ENCODE measurements around the gene TMEM108.

Gene TMEM108

DNA sequence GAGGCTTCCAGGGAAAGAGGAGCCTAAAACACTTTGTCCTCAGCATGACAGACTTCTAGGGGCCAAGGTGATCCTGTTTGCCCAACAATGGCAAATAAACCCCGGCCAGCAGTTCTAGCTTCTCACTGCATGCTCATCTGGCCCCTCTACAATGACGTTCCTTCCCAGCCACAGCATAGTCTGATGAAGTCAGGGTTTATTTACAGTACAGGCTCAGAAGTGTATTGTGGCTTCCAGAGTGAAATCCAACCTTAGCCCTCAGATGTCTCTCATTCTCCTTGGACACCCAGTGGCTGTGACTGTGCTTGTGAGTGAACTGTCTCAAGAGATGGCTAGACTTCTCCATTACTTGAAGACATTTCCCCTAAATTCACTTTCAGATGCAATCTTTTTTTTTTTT, 402.5 kb downstream of the TMEM108 start:
- DNase-seq = no peak

DNA sequence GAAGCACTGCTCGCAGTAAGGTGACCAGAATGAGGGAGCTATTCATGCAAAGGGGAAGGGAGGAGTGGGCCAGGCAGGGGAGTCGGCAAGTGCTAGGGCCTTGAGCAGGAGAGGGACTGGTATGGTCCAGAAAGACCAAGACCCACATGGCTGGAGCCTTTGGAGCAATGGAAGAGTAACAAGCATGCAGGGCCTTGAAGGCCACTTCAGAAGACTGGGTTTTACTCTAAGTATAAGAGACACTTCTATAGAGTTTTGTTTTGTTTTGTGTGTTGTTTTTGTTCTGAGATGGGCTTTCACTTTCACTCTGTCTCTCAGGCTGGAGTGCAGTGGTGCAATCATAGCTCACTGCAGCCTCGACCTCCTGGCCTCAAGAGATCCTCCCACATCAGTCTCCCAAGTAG, 403.7 kb downstream of the TMEM108 start:
- no peak for DNase-seq

- DNase-seq = no peak
These were observed 404.3 kb downstream of the TMEM108 start for GRCh38 chr3:133442518-133442917.

DNA sequence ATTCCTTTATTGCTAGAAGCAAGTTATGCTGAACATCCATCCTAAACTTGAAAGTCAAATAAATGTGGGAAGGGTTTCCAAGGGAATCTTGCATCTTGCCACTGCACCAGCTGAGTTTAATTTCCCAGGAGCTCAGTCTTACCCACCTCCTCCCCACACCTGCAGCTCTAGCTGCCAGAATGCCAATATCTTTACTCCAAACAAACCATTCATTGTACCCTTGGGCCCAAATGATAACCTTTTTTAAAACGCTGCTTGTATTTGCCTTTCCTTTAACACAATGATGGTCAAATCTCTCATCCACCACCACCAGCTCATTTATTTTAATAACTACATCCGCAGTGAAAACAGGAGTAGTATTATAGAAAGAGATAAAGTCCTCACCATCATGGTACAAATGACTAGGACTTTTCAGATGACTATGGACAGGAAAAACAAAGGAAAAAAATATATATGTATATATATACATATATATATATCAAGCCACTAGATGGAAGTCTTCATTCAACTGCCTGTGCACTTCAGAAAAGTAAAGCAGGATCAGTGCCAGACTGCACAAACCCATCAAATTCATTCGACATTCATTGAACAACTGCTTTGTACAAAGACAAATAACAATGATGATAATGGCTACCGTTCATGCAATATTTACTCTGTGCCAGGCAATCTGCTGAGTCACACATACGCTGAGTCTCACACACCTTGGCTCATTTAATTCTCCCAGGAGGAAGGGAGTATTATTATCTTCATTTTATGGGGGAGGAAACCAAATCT, 405.6 kb downstream of the TMEM108 start:
- DNase-seq = no peak

DNA sequence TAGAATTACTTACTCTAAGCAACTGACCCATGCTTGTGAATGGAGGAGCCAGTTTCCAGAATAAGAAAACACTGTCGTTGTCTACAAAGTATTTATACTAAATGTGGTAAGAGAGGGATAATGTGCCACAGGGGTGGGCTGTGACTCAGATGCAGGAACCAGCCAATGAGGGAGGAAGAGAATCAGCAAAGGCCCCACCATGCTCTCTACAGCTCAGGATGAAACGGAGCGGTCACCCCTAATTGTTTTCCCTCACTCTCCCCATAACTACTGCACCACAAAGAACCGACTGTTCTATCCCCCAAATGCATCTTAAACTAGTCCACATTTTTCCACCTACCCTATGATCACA, 406.2 kb downstream of the TMEM108 start:
- no peak for DNase-seq

DNA sequence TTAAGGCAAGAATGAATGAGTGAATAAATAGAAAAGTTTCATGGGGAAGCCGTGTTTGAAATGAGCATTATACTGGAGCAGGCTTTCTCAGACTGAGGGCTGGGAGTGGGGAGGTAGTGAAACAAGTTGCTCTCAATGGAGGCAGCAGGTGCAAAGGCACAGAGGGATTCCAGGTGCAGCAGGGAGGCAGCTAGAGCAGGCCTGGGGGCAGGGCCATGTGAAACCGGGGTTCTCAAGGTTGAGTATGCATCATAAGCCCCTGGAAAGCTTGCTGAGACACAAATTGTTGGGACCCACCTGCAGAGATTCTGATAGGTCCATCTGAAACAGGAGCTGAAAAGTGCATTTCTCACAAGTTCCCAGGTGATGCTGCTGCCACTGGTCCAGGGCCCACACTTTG, 406.9 kb downstream of the TMEM108 start:
- DNase-seq = no peak
